Thyroid gland (tissue), 4 donors: Measurements from ENCODE around the gene ADCY10. TPM values are rescaled to one million over a fixed set of nuclear protein-coding genes. Genes with fewer than 3 reads are reported as not detected.
"Not testable (repeated sequence)": the region's sequence is repeated elsewhere in the genome, so short reads cannot be mapped to it uniquely, and the experiment has no call there.

ENCODE experiments used
- DNase-seq, 2 donors: peaks; one replicate each; pipeline ENCODE4 v3.0.0-alpha.2; 2019
- H3K27ac ChIP-seq, 3 donors: fragments of 200-600 bp; sonication (generic); 1 replicate in 2 of 3; 2 replicates in 1 of 3; pipeline ENCODE4 v1.5.1; 2016 to 2019; ENCODE audit warnings: mild to moderate bottlenecking in 1 of 3, moderate library complexity in 1 of 3
- H3K27me3 ChIP-seq: fragments of 200-600 bp; sonication (generic); one replicate; pipeline ENCODE4 v1.5.1; 2019
- H3K36me3 ChIP-seq, 2 donors: fragments of 200-600 bp; sonication (generic); one replicate each; pipeline ENCODE4 v1.5.1; 2016 to 2019
- H3K4me1 ChIP-seq, 2 donors: fragments of 200-600 bp; sonication (generic); one replicate each; pipeline ENCODE4 v1.5.1; 2017 to 2019
- H3K4me3 ChIP-seq, 3 donors: fragments of 200-600 bp; sonication (generic); replicated peaks in 1 of 3; 1 replicate in 2 of 3; 2 replicates in 1 of 3; pipeline ENCODE4 v1.5.1; 2016; ENCODE audit warnings: mild to moderate bottlenecking in 1 of 3
- H3K9me3 ChIP-seq: fragments of 200-600 bp; sonication (generic); one replicate; pipeline ENCODE4 v1.5.1; 2017
- POLR2A ChIP-seq, 2 donors: fragments of 450-650 bp; IDR thresholded peaks; one replicate each; pipeline ENCODE4 v1.6.1; 2017; ENCODE audit warnings: antibody characterized with exemption in 2 of 2, mild to moderate bottlenecking in 2 of 2, moderate library complexity in 1 of 2
- WGBS, 2 donors: methylation state at CpG; one replicate each; pipeline ENCODE4 v1.1.5; 2017; 5-methylcytosine and 5-hydroxymethylcytosine counted together
- intact Hi-C: fragments of 100-400 bp; cut with DNase I; formaldehyde crosslinking; loops from one replicate; pipeline ENCODE4 v1.15.1; 2023
- total RNA-seq, 4 donors: library from RNA; depleted of rRNA; stranded (reverse); fragments of >200 nt; gene quantifications; one replicate each; pipeline ENCODE4 v1.2.3, GENCODE V29; 2016
- TF ChIP-seq, protein P1 (sequence below), 6 experiments: fragments of 200-600 bp in 3 of 6; fragments of 450-650 bp in 3 of 6; sonication (generic) in 3 of 6; IDR thresholded peaks; one replicate each; pipeline ENCODE4 v1.5.1; 2016 to 2019; ENCODE audit warnings: antibody characterized with exemption in 6 of 6, mild to moderate bottlenecking in 2 of 6, inconsistent platforms in 1 of 6, moderate library complexity in 1 of 6

ADCY10 gene
- total RNA-seq, 4 donors from 2014 or later = 0.15 to 0.45 (median 0.40) TPM; not detected in 1

DNA sequence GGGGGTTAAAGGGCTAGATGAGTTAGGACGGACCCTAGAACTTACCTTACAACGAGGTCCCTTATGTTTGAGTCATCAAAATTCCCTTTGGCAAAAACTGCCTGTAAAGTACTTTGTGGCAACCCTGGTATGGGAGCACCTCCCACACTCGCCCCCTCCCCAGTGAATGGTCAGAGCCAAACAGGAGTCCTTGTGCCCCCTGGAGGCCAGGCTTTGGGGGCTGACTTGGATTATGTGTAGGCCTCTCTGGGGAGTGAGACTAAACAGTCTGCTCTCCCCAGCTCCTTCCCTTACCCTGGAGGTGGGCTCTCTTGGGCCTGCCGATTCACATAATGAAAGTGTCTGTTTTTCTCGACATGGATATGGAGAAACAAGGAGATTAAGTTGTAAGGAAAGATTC, 81.2 kb downstream of the ADCY10 start:
- Histone ChIP-seq H3K4me3 (no peak overlapping the region), H3K36me3 (no peaks in the 10 kb centered on the region), H3K27ac (no peak overlapping the region), H3K27me3 (no peaks in the 10 kb centered on the region), H3K4me1 (no peaks in the 10 kb centered on the region), H3K9me3 (no peaks in the 10 kb centered on the region)
- WGBS, 2 donors = 88 to 92% methylated on average over 5 of the region's 5 CpGs
- intact Hi-C loops = no loop called here
- DNase-seq = no peak
- TF ChIP-seq, protein P1, sequence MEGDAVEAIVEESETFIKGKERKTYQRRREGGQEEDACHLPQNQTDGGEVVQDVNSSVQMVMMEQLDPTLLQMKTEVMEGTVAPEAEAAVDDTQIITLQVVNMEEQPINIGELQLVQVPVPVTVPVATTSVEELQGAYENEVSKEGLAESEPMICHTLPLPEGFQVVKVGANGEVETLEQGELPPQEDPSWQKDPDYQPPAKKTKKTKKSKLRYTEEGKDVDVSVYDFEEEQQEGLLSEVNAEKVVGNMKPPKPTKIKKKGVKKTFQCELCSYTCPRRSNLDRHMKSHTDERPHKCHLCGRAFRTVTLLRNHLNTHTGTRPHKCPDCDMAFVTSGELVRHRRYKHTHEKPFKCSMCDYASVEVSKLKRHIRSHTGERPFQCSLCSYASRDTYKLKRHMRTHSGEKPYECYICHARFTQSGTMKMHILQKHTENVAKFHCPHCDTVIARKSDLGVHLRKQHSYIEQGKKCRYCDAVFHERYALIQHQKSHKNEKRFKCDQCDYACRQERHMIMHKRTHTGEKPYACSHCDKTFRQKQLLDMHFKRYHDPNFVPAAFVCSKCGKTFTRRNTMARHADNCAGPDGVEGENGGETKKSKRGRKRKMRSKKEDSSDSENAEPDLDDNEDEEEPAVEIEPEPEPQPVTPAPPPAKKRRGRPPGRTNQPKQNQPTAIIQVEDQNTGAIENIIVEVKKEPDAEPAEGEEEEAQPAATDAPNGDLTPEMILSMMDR (IDR thresholded peaks at IDR 0.05) = no peak
- TF ChIP-seq POLR2A (IDR thresholded peaks at IDR 0.05) = no peak

DNA sequence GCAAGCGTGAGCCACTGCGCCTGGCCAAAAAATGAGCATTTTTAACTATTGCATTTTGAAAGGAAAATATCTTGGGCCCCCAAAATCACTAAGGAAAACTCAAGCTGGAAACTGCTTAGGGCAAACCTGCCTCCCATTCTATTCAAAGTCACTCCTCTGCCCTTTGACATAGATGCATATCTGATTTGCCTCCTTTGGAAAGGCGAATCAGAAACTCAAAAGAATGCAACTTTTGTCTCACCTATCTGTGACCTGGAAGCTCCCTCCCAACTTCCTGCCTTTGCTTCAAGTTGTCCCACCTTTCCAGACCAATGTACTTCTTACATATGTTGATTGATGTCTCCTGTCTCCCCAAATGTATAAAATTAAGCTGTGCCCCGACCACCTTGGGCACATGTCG, 83.3 kb downstream of the ADCY10 start:
- H3K9me3 ChIP-seq, H3K4me3 ChIP-seq, H3K27ac ChIP-seq, H3K4me1 ChIP-seq, DNase-seq, H3K27me3 ChIP-seq, intact Hi-C loops, H3K36me3 ChIP-seq: not testable (repeated sequence)
- 84 to 88% methylated on average over 5 of the region's 5 CpGs for WGBS, 2 donors

DNA sequence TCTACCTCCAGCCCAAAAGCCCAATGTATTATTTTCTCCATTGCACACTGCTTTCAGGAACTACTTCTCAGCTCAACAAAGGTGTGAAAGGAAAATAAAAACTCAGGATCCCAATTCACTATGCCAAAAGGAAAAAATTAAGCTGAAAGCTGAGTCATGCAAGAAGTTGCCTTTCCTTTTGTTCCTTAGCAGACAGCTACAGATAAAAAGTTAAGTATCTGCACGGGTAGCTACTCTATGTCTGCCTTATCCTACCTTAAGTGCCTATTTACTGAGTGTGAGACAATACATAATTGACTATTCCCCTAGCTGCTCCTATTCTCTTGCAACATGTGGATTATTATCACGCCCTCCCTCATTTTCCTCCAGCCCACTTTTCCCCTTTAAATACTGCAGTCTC, 84.1 kb downstream of the ADCY10 start:
- no peaks in the 10 kb centered on the region for H3K27me3 ChIP-seq
- H3K27ac ChIP-seq = no peak overlapping the region
- no peaks in the 10 kb centered on the region for H3K36me3 ChIP-seq
- no peaks in the 10 kb centered on the region for H3K9me3 ChIP-seq
- H3K4me1 ChIP-seq = no peaks in the 10 kb centered on the region
- TF ChIP-seq, protein P1 (IDR thresholded peaks at IDR 0.05) = no peak
- TF ChIP-seq POLR2A (IDR thresholded peaks at IDR 0.05) = no peak
- H3K4me3 ChIP-seq = no peak overlapping the region
- 66 to 69% methylated on average over 2 of the region's 2 CpGs for WGBS, 2 donors
- intact Hi-C loops = loop anchor here (10.0 kb wide), 1 partner anchor 255 kb away; no protein-coding TSS in a partner anchor
- no peak for DNase-seq

DNA sequence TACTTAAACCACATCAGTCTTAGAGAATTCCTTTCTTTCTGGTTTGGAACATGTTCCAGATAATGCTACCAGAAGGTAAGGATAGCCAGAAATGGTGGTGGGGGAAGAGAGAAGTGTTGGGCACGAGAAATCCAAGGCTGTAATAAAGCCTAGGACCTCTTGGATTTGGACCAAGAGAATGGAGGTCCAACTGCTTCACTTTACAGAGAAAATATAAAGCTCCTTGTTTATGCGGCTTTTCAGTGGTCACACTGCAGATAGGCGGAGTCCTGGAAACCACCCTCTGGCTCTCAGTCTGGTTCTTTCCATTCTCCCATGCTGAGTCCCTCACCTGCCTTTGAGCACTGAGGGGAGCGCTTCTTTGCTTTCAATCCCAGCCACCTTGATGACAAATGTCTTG, 87.8 kb downstream of the ADCY10 start:
- H3K4me1 ChIP-seq = peaks cover 0 to 11% of the 10 kb centered on the region in 2 donors
- intact Hi-C loops = loop anchor here (10.0 kb wide), 1 partner anchor 259 kb away; no protein-coding TSS in a partner anchor
- no peak for DNase-seq
- 83 to 88% methylated on average over 4 of the region's 4 CpGs for WGBS, 2 donors
- H3K4me3 ChIP-seq = no peak overlapping the region
- no peaks in the 10 kb centered on the region for H3K9me3 ChIP-seq
- no peak overlapping the region for H3K27ac ChIP-seq
- no peak for TF ChIP-seq POLR2A (IDR thresholded peaks at IDR 0.05)
- TF ChIP-seq, protein P1 (IDR thresholded peaks at IDR 0.05) = no peak
- no peaks in the 10 kb centered on the region for H3K27me3 ChIP-seq
- H3K36me3 ChIP-seq = no peaks in the 10 kb centered on the region

DNA sequence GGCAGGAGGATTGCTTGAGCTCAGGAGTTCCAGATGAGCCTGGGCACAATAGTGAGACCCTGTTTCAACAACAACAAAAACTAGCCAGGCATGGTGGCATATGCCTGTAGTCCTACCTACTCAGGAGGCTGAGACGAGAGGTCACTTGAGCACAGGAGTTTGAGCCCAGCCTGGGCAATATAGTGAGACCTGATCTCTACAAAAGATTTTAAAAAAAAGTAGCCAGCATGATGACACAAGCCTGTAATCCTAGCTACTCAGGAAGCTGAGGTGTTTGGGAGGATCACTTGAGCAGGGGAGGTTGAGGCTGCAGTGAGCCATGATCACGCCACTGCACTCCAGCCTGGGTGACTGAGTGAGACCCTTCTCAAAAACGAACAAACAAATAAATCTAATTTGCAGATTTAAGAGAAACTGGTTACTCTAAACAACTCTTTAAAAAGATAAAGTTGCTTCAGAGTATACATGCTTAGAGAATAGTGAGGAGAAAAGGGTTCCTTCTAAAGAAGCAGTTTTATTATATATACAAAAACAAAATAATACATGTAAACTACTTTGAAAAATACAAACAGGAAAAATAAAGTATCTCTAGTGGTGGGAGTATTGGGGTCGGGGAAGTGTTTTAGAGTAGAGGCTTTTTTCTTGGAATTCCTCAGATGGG, 88.4 kb downstream of the ADCY10 start:
- DNase-seq = no peak
- intact Hi-C loops = loop anchor here (10.0 kb wide), 1 partner anchor 259 kb away; no protein-coding TSS in a partner anchor
- Histone ChIP-seq H3K4me1 (peaks cover 4 to 13% of the 10 kb centered on the region in 2 donors), H3K27ac (no peak overlapping the region), H3K9me3 (no peaks in the 10 kb centered on the region), H3K27me3 (no peaks in the 10 kb centered on the region), H3K4me3 (no peak overlapping the region), H3K36me3 (no peaks in the 10 kb centered on the region)
- 80 to 83% methylated on average over 4 of the region's 4 CpGs for WGBS, 2 donors
- TF ChIP-seq, protein P1 (IDR thresholded peaks at IDR 0.05) = no peak
- no peak for TF ChIP-seq POLR2A (IDR thresholded peaks at IDR 0.05)
